Liver (tissue), 3 donors: ENCODE data around the gene SYCP2L.
"Not testable (repeated sequence)": the region's sequence is repeated elsewhere in the genome, so short reads cannot be mapped to it uniquely, and the experiment has no call there.

Experiments used
- GABPA ChIP-seq, 2 donors: IDR thresholded peaks in 1 of 2; conservative IDR thresholded peaks in 1 of 2; 2 replicates each; pipeline ENCODE4 v1.6.1; 2016; ENCODE audit warnings: antibody characterized with exemption in 2 of 2, mild to moderate bottlenecking in 1 of 2, moderate library complexity in 1 of 2
- YY1 ChIP-seq: IDR thresholded peaks from 2 replicates; pipeline ENCODE4 v1.6.1; 2016; ENCODE audit warnings: antibody characterized with exemption, mild to moderate bottlenecking
- TF ChIP-seq, protein P1 (sequence below): fragments of 150-350 bp; IDR thresholded peaks from 2 replicates; pipeline ENCODE4 v1.5.1; 2017; ENCODE audit warnings: improper control_type of control experiment, low read depth, low read length; ENCODE audit not compliant: missing input control
- TF ChIP-seq, protein P2 (sequence below): IDR thresholded peaks from 2 replicates; pipeline ENCODE4 v1.6.1; 2016; ENCODE audit warnings: antibody characterized with exemption, mild to moderate bottlenecking
- TF ChIP-seq, protein P3 (sequence below): IDR thresholded peaks from 2 replicates; pipeline ENCODE4 v1.6.1; 2016; ENCODE audit warnings: antibody characterized with exemption
- donor health status: healthy.
- donor health status: healthy.

DNA sequence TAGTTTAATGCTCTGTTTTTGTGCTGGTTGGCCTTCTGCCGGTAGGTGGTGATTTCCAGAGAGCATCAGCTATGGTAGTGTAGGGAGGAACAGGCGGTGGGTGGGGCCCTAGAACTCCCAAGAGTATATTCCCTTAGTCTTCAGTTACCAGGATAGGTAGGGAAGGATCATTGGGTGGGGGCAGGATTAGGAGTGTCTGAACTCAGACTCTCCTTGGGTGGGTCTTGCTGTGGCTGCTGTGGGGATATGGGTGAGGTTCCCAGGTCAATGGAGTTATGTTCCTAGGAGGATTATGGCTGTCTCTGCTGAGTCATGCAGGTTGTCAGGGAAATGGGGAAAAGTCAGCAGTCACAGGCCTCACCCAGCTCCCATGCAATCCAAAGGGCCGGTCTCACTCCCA lies 32.7 kb downstream of the SYCP2L start:
- TF ChIP-seq, protein P1, sequence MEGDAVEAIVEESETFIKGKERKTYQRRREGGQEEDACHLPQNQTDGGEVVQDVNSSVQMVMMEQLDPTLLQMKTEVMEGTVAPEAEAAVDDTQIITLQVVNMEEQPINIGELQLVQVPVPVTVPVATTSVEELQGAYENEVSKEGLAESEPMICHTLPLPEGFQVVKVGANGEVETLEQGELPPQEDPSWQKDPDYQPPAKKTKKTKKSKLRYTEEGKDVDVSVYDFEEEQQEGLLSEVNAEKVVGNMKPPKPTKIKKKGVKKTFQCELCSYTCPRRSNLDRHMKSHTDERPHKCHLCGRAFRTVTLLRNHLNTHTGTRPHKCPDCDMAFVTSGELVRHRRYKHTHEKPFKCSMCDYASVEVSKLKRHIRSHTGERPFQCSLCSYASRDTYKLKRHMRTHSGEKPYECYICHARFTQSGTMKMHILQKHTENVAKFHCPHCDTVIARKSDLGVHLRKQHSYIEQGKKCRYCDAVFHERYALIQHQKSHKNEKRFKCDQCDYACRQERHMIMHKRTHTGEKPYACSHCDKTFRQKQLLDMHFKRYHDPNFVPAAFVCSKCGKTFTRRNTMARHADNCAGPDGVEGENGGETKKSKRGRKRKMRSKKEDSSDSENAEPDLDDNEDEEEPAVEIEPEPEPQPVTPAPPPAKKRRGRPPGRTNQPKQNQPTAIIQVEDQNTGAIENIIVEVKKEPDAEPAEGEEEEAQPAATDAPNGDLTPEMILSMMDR: not testable (repeated sequence)
- not testable (repeated sequence) for TF ChIP-seq GABPA (IDR thresholded peaks at IDR 0.05 in 1 of 2, conservative IDR thresholded peaks at IDR 0.05 in 1 of 2); YY1
- TF ChIP-seq, protein P2, sequence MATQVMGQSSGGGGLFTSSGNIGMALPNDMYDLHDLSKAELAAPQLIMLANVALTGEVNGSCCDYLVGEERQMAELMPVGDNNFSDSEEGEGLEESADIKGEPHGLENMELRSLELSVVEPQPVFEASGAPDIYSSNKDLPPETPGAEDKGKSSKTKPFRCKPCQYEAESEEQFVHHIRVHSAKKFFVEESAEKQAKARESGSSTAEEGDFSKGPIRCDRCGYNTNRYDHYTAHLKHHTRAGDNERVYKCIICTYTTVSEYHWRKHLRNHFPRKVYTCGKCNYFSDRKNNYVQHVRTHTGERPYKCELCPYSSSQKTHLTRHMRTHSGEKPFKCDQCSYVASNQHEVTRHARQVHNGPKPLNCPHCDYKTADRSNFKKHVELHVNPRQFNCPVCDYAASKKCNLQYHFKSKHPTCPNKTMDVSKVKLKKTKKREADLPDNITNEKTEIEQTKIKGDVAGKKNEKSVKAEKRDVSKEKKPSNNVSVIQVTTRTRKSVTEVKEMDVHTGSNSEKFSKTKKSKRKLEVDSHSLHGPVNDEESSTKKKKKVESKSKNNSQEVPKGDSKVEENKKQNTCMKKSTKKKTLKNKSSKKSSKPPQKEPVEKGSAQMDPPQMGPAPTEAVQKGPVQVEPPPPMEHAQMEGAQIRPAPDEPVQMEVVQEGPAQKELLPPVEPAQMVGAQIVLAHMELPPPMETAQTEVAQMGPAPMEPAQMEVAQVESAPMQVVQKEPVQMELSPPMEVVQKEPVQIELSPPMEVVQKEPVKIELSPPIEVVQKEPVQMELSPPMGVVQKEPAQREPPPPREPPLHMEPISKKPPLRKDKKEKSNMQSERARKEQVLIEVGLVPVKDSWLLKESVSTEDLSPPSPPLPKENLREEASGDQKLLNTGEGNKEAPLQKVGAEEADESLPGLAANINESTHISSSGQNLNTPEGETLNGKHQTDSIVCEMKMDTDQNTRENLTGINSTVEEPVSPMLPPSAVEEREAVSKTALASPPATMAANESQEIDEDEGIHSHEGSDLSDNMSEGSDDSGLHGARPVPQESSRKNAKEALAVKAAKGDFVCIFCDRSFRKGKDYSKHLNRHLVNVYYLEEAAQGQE: not testable (repeated sequence)
- TF ChIP-seq, protein P3, sequence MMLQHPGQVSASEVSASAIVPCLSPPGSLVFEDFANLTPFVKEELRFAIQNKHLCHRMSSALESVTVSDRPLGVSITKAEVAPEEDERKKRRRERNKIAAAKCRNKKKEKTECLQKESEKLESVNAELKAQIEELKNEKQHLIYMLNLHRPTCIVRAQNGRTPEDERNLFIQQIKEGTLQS: not testable (repeated sequence)
